Right ventricle myocardium inferior (tissue), 1 donor: ENCODE results near the gene RAD23A. TPM values are rescaled to one million over a fixed set of nuclear protein-coding genes. Genes with fewer than 3 reads are reported as not detected.
"Not testable (repeated sequence)": the region's sequence is repeated elsewhere in the genome, so short reads cannot be mapped to it uniquely, and the experiment has no call there.

Experiments used
- ATAC-seq: fragments of 200-7000 bp; cut with Tn5 transposase; one replicate; pipeline ENCODE4 v1.9.1; 2020; ENCODE audit warnings: mild to moderate bottlenecking, moderate library complexity
- DNase-seq: peaks from one replicate; pipeline ENCODE4 v3.0.0; 2021; ENCODE audit errors: missing footprints
- intact Hi-C: fragments of 100-400 bp; cut with DNase I; formaldehyde crosslinking; loops from one replicate; pipeline ENCODE4 v1.11.0; 2022
- total RNA-seq: library from RNA; stranded (reverse); fragmentation: NEBNext Ultra II Directional; extraction: Animal tissue kit (Norgen Biotek cat#: 25700); gene quantifications from one replicate; pipeline ENCODE4 v1.2.1, GENCODE V29; 2021
- donor health status: DM: no; HTN: yes; CAD: no; lungs with severe emphysema.

Gene RAD23A
- total RNA-seq, 1 donor from 2014 or later: 171 TPM

- ATAC-seq (no peak), DNase-seq (no peak)
- intact Hi-C loops: no loop called here
Observed at GRCh38 chr19:12936582-12936981, 9.1 kb upstream of the RAD23A start.

GRCh38 chr19:12937093-12937926 lies 8.4 kb upstream of the RAD23A start:
- no peak for ATAC-seq
- intact Hi-C loops: no loop called here
- peak; percentile 65 for DNase-seq

GRCh38 chr19:12937927-12938778 lies 7.5 kb upstream of the RAD23A start, which contains the start of gene CALR:
Gene CALR (plus strand): TSS chr19:12938609. CDS start chr19:12938680, 71 bp downstream.
- ATAC-seq (peak; percentile 96), DNase-seq (peak; percentile 100)
- intact Hi-C loops: no loop called here

- DNase-seq: peak; percentile 59
- peak; percentile 2 for ATAC-seq
- intact Hi-C loops: no loop called here
Observed at GRCh38 chr19:12938779-12939601, 6.7 kb upstream of the RAD23A start.

- intact Hi-C loops: no loop called here
- DNase-seq: peak; percentile 53
Observed at GRCh38 chr19:12939975-12940423, 5.7 kb upstream of the RAD23A start.

GRCh38 chr19:12940897-12941296 lies 4.8 kb upstream of the RAD23A start:
- intact Hi-C loops: no loop called here
- DNase-seq (no peak), ATAC-seq (no peak)

More at GRCh38 chr19:12939975-12940423, 5.7 kb upstream of the RAD23A start:
- no peak for ATAC-seq

GRCh38 chr19:12943437-12944044 lies 2.1 kb upstream of the RAD23A start:
- ATAC-seq (no peak), DNase-seq (no peak)
- intact Hi-C loops: no loop called here

GRCh38 chr19:12944104-12944674 lies 1.5 kb upstream of the RAD23A start:
- DNase-seq: no peak
- intact Hi-C loops: no loop called here
- ATAC-seq: no peak

GRCh38 chr19:12946092-12946721 lies 545 bp downstream of the RAD23A start:
- ATAC-seq (peak; percentile 79), DNase-seq (peak; percentile 83)
- intact Hi-C loops: no loop called here

GRCh38 chr19:12946731-12947496 lies 1.3 kb downstream of the RAD23A start:
- DNase-seq: no peak
- no peak for ATAC-seq
- intact Hi-C loops: no loop called here

GRCh38 chr19:12947702-12948611 lies 2.3 kb downstream of the RAD23A start:
- peak; percentile 58 for DNase-seq
- intact Hi-C loops: no loop called here

GRCh38 chr19:12948612-12949362 lies 3.1 kb downstream of the RAD23A start:
- DNase-seq (peak; percentile 46), ATAC-seq (no peak)
- intact Hi-C loops: no loop called here

More at GRCh38 chr19:12947702-12948611, 2.3 kb downstream of the RAD23A start:
- ATAC-seq: no peak

- intact Hi-C loops: no loop called here
- ATAC-seq (no peak), DNase-seq (no peak)
Observed at GRCh38 chr19:12949363-12950283, 4.0 kb downstream of the RAD23A start.

GRCh38 chr19:12952050-12952449 lies 6.4 kb downstream of the RAD23A start:
- ATAC-seq, intact Hi-C loops, DNase-seq: not testable (repeated sequence)
